Hepatocyte (in vitro differentiated cells): ENCODE data around the gene FSHR. TPM values are rescaled to one million over a fixed set of nuclear protein-coding genes. Genes with fewer than 3 reads are reported as not detected.

Experiments
- DNase-seq: peaks from one replicate; pipeline ENCODE4 v3.0.0-alpha.2; 2016; ENCODE audit warnings: low spot score
- H2AFZ ChIP-seq: fragments of 200-600 bp; sonication (generic); 2 replicates; pipeline ENCODE4 v1.6.0; 2016; ENCODE audit warnings: antibody characterized with exemption, mild to moderate bottlenecking
- H3K27ac ChIP-seq: fragments of 200-600 bp; sonication (generic); 2 replicates; pipeline ENCODE4 v1.5.1; 2016; ENCODE audit warnings: mild to moderate bottlenecking
- H3K27me3 ChIP-seq: fragments of 200-600 bp; sonication (generic); 2 replicates; pipeline ENCODE4 v1.6.1; 2016
- H3K36me3 ChIP-seq: fragments of 200-600 bp; sonication (generic); replicated peaks from 2 replicates; pipeline ENCODE4 v1.5.1; 2016; ENCODE audit warnings: low read depth; ENCODE audit not compliant: insufficient read depth
- H3K4me1 ChIP-seq: fragments of 200-600 bp; sonication (generic); 2 replicates; pipeline ENCODE4 v1.5.1; 2016; ENCODE audit warnings: mild to moderate bottlenecking, moderate library complexity; ENCODE audit not compliant: insufficient read depth
- H3K4me2 ChIP-seq: fragments of 200-600 bp; sonication (generic); 2 replicates; pipeline ENCODE4 v1.6.0; 2016
- H3K4me3 ChIP-seq: fragments of 200-600 bp; sonication (generic); 2 replicates; pipeline ENCODE4 v1.5.1; 2016; ENCODE audit warnings: mild to moderate bottlenecking
- H3K79me2 ChIP-seq: fragments of 200-600 bp; sonication (generic); 2 replicates; pipeline ENCODE4 v1.6.0; 2017; ENCODE audit warnings: mild to moderate bottlenecking
- H3K9me2 ChIP-seq: fragments of 200-600 bp; sonication (generic); replicated peaks from 2 replicates; pipeline ENCODE4 v1.6.0; 2017; ENCODE audit warnings: mild to moderate bottlenecking; ENCODE audit not compliant: insufficient read depth
- H3K9me3 ChIP-seq: fragments of 200-600 bp; sonication (generic); 2 replicates; pipeline ENCODE4 v1.5.1; 2016; ENCODE audit warnings: low read depth, mild to moderate bottlenecking
- H4K20me1 ChIP-seq: fragments of 200-600 bp; sonication (generic); 2 replicates; pipeline ENCODE4 v1.6.0; 2016; ENCODE audit warnings: mild to moderate bottlenecking; ENCODE audit not compliant: insufficient read depth, poor library complexity, severe bottlenecking
- EZH2 ChIP-seq: fragments of 200-600 bp; sonication (generic); IDR thresholded peaks from 2 replicates; pipeline ENCODE4 v1.6.1; 2016; ENCODE audit warnings: antibody characterized with exemption, mild to moderate bottlenecking, borderline replicate concordance
- EZH2phosphoT487 ChIP-seq: fragments of 200-600 bp; sonication (generic); IDR thresholded peaks from one replicate; pipeline ENCODE4 v1.6.1; 2018; ENCODE audit warnings: antibody characterized with exemption, mild to moderate bottlenecking, low read depth, moderate library complexity; ENCODE audit not compliant: unreplicated experiment, severe bottlenecking
- WGBS: methylation state at CpG from one replicate; pipeline ENCODE4 v1.1.6; 2016; ENCODE audit warnings: low lambda C conversion rate; ENCODE audit errors: missing lambda C conversion rate; 5-methylcytosine and 5-hydroxymethylcytosine counted together
- polyA plus RNA-seq: library from polyadenylated mRNA; unstranded; fragments of >200 nt; fragmentation: Nextera tagmentation; extraction: Ambion mirVana; gene quantifications from 2 replicates; pipeline ENCODE4 v1.2.1, GENCODE V29; 2016
- total RNA-seq: library from RNA; depleted of rRNA; stranded (reverse); fragments of >200 nt; gene quantifications from 2 replicates; pipeline ENCODE4 v1.2.3, GENCODE V29; 2014
- TF ChIP-seq, protein P1 (sequence below): fragments of 200-600 bp; sonication (generic); IDR thresholded peaks from 2 replicates; pipeline ENCODE4 v1.5.1; 2016; ENCODE audit warnings: antibody characterized with exemption, mild to moderate bottlenecking; ENCODE audit not compliant: poor library complexity

FSHR gene
- total and polyA plus RNA-seq, 2 experiments from 2014 or later, result 0.20 to 0.40 TPM

DNA sequence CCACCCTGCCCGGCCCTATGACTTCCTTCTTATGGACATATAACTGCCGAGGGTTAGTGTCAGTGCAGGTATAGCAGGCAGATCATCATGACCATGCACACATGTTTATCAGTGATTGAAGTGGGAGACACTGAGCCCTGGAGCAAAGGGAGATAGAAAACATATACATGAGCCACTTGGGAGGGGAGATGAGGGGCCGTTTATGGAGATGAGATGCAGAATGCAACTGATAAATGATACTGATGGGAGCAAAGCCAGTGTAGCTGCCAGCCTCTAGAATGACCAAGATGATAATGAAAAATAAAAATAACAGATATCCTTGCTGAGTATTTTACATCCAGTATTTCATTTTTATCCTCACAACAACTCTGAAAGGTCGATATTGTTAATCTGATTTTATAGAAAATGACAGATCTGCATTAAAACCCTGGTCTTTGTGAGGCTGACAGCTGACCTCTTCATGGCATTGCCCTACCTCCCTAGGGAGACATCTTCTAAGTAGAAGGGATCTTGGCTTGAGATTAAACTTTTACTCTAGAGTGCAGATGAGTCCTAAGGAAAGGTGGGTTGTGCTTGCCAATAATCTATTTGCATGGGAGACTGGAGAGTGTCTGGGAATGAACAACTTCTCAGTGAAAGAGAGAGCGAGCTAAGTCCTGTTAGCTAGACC lies 220.4 kb downstream of the FSHR start:
- H3K79me2 ChIP-seq, result no peaks in the 10 kb centered on the region
- H3K27me3 ChIP-seq, result no peaks in the 10 kb centered on the region

DNA sequence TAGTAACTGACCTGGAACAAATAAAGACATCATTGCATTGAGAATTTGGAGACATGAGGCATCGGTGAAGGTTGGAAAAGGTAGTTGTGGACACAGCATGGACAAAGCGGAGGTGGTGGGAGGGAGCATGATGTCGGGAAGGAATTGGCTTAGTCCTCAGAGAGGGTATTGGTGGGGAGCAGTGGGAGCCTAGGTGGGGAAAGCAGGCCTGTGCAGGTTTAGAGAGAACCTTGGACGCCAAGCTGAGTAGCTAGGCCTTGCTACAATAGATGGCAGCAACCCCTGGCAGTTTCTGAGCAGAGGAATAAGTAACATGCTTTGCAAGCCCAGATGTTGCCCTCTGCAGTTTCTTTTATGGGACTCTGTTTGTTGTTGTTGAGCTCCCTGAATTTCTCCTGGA lies 221.6 kb downstream of the FSHR start:
- Histone ChIP-seq H3K27me3 (no peaks in the 10 kb centered on the region), H4K20me1 (no peaks in the 10 kb centered on the region), H3K36me3 (no peaks in the 10 kb centered on the region), H3K9me3 (no peaks in the 10 kb centered on the region), H3K27ac (no peak overlapping the region), H3K4me1 (no peaks in the 10 kb centered on the region), H2AFZ (no peak overlapping the region), H3K9me2 (no peaks in the 10 kb centered on the region), H3K4me3 (no peak overlapping the region), H3K4me2 (no peak overlapping the region), H3K79me2 (no peaks in the 10 kb centered on the region)
- WGBS, result 93% methylated on average over 4 of the region's 4 CpGs
- TF ChIP-seq EZH2, result no peak
- TF ChIP-seq, protein P1, sequence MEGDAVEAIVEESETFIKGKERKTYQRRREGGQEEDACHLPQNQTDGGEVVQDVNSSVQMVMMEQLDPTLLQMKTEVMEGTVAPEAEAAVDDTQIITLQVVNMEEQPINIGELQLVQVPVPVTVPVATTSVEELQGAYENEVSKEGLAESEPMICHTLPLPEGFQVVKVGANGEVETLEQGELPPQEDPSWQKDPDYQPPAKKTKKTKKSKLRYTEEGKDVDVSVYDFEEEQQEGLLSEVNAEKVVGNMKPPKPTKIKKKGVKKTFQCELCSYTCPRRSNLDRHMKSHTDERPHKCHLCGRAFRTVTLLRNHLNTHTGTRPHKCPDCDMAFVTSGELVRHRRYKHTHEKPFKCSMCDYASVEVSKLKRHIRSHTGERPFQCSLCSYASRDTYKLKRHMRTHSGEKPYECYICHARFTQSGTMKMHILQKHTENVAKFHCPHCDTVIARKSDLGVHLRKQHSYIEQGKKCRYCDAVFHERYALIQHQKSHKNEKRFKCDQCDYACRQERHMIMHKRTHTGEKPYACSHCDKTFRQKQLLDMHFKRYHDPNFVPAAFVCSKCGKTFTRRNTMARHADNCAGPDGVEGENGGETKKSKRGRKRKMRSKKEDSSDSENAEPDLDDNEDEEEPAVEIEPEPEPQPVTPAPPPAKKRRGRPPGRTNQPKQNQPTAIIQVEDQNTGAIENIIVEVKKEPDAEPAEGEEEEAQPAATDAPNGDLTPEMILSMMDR, result no peak
- TF ChIP-seq EZH2phosphoT487, result no peak
- DNase-seq, result no peak

More for the DNA sequence above, 220.4 kb downstream of the FSHR start:
- Histone ChIP-seq H2AFZ (no peak overlapping the region), H3K36me3 (no peaks in the 10 kb centered on the region), H3K4me2 (no peak overlapping the region), H3K4me3 (no peak overlapping the region), H3K27ac (no peak overlapping the region), H4K20me1 (no peaks in the 10 kb centered on the region), H3K4me1 (no peaks in the 10 kb centered on the region), H3K9me2 (no peaks in the 10 kb centered on the region), H3K9me3 (no peaks in the 10 kb centered on the region)
- WGBS, result 82% methylated on average over 5 of the region's 5 CpGs
- no peak for DNase-seq
- TF ChIP-seq EZH2 (no peak), EZH2phosphoT487 (no peak)
- TF ChIP-seq, protein P1, result no peak

DNA sequence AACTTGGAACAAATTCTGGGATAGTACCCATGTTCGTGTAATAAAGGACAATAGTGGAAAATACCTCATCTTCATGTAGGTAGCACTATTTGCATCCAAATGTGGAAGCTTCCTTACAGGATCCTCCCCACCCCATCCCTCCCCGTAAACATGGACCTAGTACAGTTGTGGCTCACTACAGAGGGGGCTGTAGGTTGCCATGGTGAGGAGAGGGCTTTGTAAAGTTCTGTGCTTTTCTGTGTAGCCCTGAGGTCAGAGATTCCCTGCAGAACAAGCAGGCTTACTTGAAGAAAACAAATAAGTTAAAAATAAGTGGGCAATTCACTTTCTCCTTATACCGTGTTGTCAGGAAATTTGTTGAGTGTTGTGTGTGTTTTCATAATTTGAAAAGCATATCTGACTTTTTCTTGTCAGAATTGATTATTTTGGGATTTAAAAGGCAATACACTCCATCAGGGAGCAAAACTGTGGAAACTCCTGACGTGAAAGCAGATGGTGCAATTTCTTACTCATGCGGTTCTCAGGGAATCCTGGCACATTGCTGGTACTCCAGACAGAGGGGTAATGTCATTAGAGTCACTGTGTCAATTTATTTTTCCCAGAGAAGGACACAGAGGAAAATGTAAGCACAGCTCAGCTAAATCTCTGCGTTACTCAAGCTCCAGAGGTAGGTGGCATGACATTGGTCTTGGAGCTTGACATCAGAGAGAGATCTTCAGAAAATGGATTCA lies 224.6 kb downstream of the FSHR start:
- Histone ChIP-seq H3K9me2 (no peaks in the 10 kb centered on the region), H3K4me2 (no peak overlapping the region), H4K20me1 (no peaks in the 10 kb centered on the region), H3K79me2 (no peaks in the 10 kb centered on the region), H3K4me1 (no peaks in the 10 kb centered on the region), H3K27ac (no peak overlapping the region), H3K9me3 (no peaks in the 10 kb centered on the region), H3K36me3 (no peaks in the 10 kb centered on the region), H2AFZ (no peak overlapping the region), H3K4me3 (no peak overlapping the region), H3K27me3 (no peaks in the 10 kb centered on the region)
- 76% methylated on average over 6 of the region's 6 CpGs for WGBS
- TF ChIP-seq, protein P1, result no peak
- TF ChIP-seq EZH2phosphoT487, result no peak
- TF ChIP-seq EZH2, result no peak
- no peak for DNase-seq
